ENCODE results near the gene FN3K.
"Not testable (repeated sequence)": the region's sequence is repeated elsewhere in the genome, so short reads cannot be mapped to it uniquely, and the experiment has no call there.

Gene FN3K

GRCh38 chr17:82775001-82775823, 39.8 kb downstream of the FN3K start:
- DNase-seq (ENCODE audit: low read depth in 2 of 2) = no peak

GRCh38 chr17:82776454-82776853, 41.0 kb downstream of the FN3K start:
- no peak for DNase-seq (ENCODE audit: low read depth in 2 of 2)

- DNase-seq (ENCODE audit: low read depth in 2 of 2) = not testable (repeated sequence)
These were observed 42.5 kb downstream of the FN3K start for GRCh38 chr17:82777778-82778375.

GRCh38 chr17:82779541-82779940, 44.1 kb downstream of the FN3K start:
- DNase-seq (ENCODE audit: low read depth in 2 of 2) = no peak

- DNase-seq (ENCODE audit: low read depth in 2 of 2) = no peak
These were observed 44.8 kb downstream of the FN3K start for GRCh38 chr17:82780195-82780594.

GRCh38 chr17:82780971-82781893, 45.8 kb downstream of the FN3K start:
- DNase-seq (ENCODE audit: low read depth in 2 of 2) = no peak

GRCh38 chr17:82781894-82782274, 46.5 kb downstream of the FN3K start:
- DNase-seq (ENCODE audit: low read depth in 2 of 2) = peak; percentile 78 to 79

GRCh38 chr17:82782657-82783207, 47.3 kb downstream of the FN3K start:
- no peak for DNase-seq (ENCODE audit: low read depth in 2 of 2)

GRCh38 chr17:82783498-82783897, 48.1 kb downstream of the FN3K start:
- DNase-seq (ENCODE audit: low read depth in 2 of 2) = no peak

GRCh38 chr17:82785581-82785980, 50.2 kb downstream of the FN3K start:
- DNase-seq (ENCODE audit: low read depth in 2 of 2) = not testable (repeated sequence)

GRCh38 chr17:82786427-82786826, 51.0 kb downstream of the FN3K start:
- no peak for DNase-seq (ENCODE audit: low read depth in 2 of 2)

- no peak for DNase-seq (ENCODE audit: low read depth in 2 of 2)
These were observed 51.9 kb downstream of the FN3K start for GRCh38 chr17:82787081-82787848.

- DNase-seq (ENCODE audit: low read depth in 2 of 2) = no peak
These were observed 53.0 kb downstream of the FN3K start for GRCh38 chr17:82788206-82789001.

- DNase-seq (ENCODE audit: low read depth in 2 of 2) = no peak
These were observed 53.7 kb downstream of the FN3K start for GRCh38 chr17:82789051-82789592.

GRCh38 chr17:82789806-82790205, 54.4 kb downstream of the FN3K start:
- no peak for DNase-seq (ENCODE audit: low read depth in 2 of 2)

- no peak for DNase-seq (ENCODE audit: low read depth in 2 of 2)
These were observed 55.0 kb downstream of the FN3K start for GRCh38 chr17:82790391-82790790.

- DNase-seq (ENCODE audit: low read depth in 2 of 2) = no peak
These were observed 56.1 kb downstream of the FN3K start for GRCh38 chr17:82791532-82791931.

- DNase-seq (ENCODE audit: low read depth in 2 of 2) = no peak
These were observed 58.7 kb downstream of the FN3K start for GRCh38 chr17:82793974-82794630.

GRCh38 chr17:82794781-82795482, 59.5 kb downstream of the FN3K start:
- DNase-seq (ENCODE audit: low read depth in 2 of 2) = no peak

All from stimulated activated CD8-positive, alpha-beta memory T cell treated with anti-CD3 and anti-CD28 coated beads, Interleukin-2, amount 100 ng/mL, for 1 hour (primary cell).